ENCODE data around the gene SEPTIN5.

The SEPTIN5 gene

GRCh38 chr22:19748991-19749664 lies 34.8 kb downstream of the SEPTIN5 start:
- DNase-seq (ENCODE audit: low read depth): no peak

DNA sequence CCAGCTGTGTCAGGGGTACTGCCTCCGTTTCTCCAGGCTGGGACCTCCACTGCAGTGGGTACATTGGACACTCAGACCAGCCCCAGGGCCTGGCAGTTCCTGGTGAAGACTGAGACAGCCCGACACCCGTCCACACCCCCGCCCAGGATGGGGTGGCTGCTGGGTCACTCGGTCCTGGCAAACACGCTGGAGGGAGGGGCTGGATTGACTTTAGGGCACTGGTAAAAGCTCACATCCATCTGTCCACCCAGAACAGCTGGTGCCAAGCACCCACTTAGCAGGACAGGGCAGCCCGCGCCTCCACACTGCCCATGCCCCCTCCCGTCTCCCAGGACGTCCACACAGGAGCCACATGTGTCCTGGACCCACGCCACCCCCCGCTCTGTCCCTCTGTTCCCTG lies 35.6 kb downstream of the SEPTIN5 start:
- no peak for DNase-seq (ENCODE audit: low read depth)

DNA sequence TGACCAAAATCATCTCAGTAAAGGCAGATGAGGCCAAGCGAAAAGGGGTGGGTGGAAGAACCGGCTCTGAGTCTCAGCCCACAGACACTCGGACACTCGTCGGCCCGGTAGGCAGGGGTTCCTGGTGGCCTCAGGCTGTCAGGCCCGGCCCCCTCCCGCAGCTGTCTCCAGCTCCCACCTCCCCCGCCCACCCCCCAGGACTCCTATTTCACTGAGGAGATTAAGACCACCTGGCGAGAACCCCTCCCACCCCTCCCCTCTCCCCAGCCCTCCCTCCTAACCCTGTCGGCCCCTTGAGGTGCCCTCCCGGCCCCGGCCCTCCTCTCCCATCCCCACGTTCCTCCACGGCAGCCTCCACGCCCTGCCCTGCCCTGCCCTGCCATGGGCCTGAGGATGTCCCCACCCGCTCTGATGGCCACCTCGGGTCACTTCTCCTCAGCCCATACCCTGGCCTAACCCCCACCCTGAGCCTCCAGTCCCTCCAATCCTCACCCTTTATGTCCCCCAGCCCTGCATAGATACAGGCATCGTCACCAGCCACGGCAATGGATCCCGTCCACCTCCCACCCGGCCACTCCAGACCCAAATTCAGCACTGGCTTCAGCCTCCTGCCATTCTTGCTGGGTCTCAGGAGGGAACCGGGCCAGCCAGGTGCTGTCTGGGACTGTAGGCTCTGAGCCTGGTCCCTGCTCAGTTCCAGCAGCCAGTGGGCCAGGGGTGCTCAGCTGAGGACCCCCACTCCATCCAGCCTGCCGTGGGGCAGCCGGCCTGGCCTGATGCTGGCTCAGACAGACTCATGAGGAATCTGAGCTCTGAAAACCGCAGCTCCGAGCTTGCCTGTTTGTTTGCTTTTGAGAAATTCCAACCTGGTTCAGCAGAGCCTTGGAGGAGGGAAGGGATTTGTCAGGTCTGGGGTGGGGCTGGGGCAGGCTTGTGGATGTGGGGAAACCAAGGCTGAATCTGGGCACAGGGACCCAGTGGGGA lies 36.5 kb downstream of the SEPTIN5 start:
- no peak for DNase-seq (ENCODE audit: low read depth)

- no peak for DNase-seq (ENCODE audit: low read depth)
These were observed 37.4 kb downstream of the SEPTIN5 start for GRCh38 chr22:19751497-19752245.

- DNase-seq (ENCODE audit: low read depth): no peak
These were observed 39.0 kb downstream of the SEPTIN5 start for GRCh38 chr22:19753090-19753842.

DNA sequence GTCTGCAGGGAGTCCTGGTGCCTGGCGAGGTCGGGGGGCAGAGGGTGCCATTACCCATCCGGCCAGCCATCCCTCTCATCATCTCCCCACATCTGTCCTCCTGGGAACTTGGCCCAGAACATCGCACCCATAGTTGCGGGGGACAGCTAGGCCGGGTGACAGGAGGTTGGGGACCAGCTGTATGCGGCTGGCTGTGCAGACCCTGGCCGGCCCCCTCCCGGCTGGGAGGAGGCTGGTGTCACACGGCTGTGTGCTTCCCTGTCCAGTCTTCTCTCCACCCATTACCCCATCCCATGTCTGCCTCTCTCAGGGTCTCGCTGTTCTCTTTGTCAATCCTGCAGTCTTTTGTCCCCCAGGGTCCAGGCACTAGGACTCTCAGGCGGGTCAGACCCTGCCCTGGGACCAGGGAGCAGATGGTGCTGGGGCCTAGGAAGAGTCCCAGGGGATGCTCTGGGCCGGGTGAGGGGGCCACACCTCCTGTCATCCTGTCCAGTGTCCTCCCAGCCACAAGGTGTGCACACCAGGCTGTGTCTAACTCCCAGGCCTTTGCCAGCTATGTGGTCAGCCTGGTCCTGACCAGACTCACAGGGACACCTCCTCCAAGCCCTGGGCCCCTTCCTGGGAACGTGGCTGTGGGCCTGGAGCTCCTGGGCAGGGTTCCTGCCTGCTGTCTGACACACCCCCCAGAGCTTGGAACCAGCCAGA lies 39.8 kb downstream of the SEPTIN5 start:
- DNase-seq (ENCODE audit: low read depth): no peak

DNA sequence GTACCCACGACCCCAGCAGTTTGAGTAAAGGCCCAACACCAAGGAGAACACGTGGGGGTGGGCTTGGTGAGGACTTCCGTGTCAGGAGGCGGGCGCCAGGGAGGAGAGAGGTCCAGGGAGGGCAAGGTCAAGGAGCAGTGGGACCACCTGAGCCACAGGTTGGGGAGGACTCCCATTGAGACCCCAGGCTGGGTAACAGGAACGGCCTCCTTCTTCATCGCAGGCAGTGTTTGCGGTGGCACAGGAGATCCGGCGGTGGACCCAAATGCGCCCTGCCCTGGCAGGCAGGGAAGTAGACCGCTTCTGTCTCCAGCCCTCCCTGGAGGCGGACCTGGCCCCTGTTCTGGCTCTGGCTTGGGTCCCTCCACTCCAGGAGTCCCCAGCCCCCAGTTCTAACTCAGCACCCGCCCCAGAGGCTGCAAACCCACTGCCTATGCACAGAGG lies 40.4 kb downstream of the SEPTIN5 start:
- DNase-seq (ENCODE audit: low read depth): no peak

GRCh38 chr22:19755145-19755710 lies 40.9 kb downstream of the SEPTIN5 start:
- no peak for DNase-seq (ENCODE audit: low read depth)

- no peak for DNase-seq (ENCODE audit: low read depth)
These were observed 41.5 kb downstream of the SEPTIN5 start for GRCh38 chr22:19755722-19756287.

DNA sequence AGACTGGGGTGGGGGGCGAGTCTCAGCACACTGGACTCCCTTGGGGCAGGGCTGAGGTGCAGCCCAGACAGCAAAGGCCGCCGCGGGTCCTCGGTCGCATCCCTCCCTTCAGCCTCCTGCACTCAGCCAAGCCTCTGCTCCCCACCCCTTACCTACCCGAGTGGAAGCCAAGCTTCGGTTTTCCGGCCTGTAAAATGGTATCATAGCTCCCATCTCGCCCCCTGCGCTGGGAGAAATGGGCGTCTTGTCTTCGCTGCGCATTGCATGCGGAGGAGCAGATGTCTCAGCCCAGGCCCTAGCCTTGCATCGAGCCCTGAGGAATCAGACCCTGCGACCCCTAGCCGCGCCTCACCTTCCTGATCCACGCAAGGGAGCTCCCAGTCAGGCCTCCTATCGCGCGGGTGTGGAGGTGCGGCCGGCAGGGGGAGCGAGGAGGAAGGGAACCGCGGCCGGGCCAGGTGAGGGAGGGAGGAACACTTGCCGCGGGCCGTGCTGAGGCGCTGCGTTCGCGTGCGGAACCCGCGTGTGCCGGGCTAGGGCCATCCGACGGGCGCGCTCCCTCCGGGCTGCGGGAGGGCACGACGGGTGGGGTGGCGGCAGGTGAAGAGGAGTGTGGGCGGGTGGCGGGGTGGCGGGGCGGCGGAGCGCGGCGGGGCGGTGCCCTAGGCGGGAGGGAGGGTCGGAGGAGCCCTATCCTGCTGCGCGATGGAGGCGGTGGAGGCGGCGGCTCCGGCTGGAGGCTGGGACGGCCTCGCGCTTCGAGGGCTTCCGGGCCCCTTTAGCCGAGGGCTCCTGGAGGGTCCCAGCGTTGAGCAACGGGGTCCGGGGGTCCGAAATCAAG lies 42.2 kb downstream of the SEPTIN5 start:
- DNase-seq (ENCODE audit: low read depth): peak; percentile 70

GRCh38 chr22:19757140-19757984 lies 43.1 kb downstream of the SEPTIN5 start:
- DNase-seq (ENCODE audit: low read depth): no peak

- DNase-seq (ENCODE audit: low read depth): no peak
These were observed 43.9 kb downstream of the SEPTIN5 start for GRCh38 chr22:19757985-19758895.

DNA sequence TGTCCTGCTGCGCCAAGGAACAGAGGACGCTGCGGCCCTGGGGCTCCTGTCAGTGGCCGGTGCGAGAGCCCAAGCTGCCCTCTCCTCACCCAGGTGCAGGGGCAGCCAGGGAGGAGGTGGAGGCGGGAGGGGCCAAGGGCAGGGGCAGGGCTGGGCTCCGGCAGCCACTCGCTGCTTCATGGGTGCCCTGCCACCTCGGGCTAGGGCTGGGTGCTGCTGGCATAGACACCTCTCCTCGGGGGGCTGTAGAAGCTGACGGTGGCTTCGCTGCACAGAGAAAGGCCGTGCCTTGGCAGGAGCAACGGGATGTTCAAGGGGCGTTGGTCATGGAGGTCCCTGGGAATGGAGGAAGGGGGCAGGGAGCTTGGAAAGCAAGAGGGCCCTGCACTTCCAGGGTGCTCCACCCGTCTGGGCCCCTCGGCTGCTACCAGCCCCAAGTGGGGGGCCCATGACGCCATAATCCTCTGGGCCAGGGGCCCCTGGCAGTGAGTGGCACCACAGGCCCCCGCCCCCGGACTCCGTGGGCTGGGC lies 44.7 kb downstream of the SEPTIN5 start:
- no peak for DNase-seq (ENCODE audit: low read depth)

DNA sequence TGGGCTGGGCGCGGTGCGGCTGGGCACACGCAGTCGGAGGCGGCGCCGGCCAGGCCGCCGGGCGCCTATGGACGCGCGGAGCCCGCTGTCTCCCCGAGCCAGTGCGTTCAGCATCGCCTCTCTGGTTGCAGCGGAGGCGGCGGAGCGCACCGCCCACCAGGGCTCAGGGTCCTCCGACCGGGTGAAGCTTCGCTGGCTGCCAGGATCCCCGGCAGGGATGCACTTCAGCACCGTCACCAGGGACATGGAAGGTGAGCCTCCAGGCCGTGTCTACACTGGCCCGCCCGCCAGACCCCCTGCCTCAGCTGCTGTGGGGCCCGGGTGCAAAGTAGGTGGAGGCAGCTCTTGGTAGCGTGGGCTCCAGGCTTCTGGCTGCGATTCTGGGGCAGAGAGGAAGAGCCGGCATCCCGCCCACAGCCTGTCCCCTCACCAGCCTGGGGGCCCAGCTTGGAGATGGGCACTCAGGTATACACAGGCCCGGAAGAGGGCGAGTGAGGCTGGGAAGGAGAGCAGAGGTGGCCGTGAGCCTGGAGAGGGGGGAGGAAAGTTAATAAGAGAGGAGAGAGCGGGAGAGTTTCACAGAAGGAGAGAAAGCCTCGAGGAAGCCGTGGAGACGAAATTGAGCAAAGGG lies 45.2 kb downstream of the SEPTIN5 start:
- DNase-seq (ENCODE audit: low read depth): no peak

DNA sequence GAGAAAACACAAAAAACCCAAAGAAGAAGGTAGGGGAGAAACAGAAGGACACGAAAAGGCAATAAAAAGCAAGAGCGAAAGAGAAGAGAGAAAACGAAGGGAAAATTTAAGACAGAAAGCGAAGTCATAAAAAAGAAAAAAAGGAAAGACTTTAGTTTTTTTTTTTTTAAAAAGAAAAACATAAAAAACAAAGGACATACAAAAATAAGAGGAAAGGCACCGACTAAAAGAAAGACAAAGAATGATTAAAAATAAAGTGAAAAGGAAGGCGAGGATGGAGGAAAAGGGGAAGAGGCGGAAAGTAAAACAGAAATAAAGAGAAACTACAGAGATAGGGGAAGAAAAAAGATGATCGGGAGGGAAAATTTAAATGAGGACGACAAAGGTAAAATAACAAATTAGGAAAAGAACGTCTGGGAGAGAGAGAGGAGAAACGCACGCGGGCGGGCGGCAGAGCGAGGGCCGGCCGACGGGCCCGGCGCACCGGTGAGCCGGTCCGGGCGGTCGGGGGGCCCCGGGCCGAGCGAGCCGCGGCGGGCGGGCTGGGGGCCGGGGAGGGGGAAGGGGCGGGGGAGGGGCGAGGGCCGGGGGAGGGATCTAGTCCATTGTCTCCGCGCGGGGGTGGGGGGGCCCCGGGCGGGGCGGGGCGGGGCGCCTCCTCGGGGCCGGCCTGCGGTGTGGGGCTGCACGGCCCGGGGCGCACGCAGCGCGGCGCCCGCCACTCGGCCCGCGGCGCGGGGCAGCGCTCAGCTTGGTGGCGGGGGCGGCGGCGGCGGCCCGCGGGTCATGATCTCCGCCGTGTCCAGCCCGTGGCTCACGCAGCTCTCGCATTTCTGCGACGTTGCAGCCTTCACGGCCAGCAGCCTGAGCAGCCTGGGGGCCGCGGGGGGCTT lies 46.0 kb downstream of the SEPTIN5 start, which contains the start of gene TBX1:
Gene TBX1 (plus strand): TSS at position 721 of the 893 bp plus-strand sequence. CDS start 66 bp downstream, at position 787.
- no peak for DNase-seq (ENCODE audit: low read depth)
